Measurements from ENCODE around the gene ELP5.

GRCh38 chr17:7262192-7262934 is 10.3 kb downstream of the ELP5 start, which contains the start of gene CLDN7:
- TF ChIP-seq, protein P1, sequence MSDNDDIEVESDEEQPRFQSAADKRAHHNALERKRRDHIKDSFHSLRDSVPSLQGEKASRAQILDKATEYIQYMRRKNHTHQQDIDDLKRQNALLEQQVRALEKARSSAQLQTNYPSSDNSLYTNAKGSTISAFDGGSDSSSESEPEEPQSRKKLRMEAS (IDR thresholded peaks at IDR 0.05; ENCODE audit: insufficient read depth, insufficient read length), result no peak
- no peak for TF ChIP-seq POLR2A (IDR thresholded peaks at IDR 0.05; ENCODE audit: low read depth, low read length)
- no peak for TF ChIP-seq POLR2AphosphoS5 (IDR thresholded peaks at IDR 0.05; ENCODE audit: insufficient read depth, low read depth, low read length)
- no peak for TF ChIP-seq CTCF (IDR thresholded peaks at IDR 0.05; ENCODE audit: extremely low read depth in 1 of 2, insufficient read depth in 1 of 2, low read depth in 1 of 2, low read length in 2 of 2)
- TF ChIP-seq GATA2 (IDR thresholded peaks at IDR 0.05; ENCODE audit: insufficient read depth, insufficient read length, low read depth, low read length), result no peak
